ENCODE results near the gene PIRT. TPM values are rescaled to one million over a fixed set of nuclear protein-coding genes. Genes with fewer than 3 reads are reported as not detected.

The PIRT gene
- total RNA-seq, 1 donor from 2014 or later: not detected

Other genes starting within 250 kb of the PIRT start
- gene MYH3, start 180.8 kb downstream of the PIRT start, total RNA-seq: 1.9 TPM in 2 replicates
- gene SCO1, start 140.6 kb downstream of the PIRT start, total RNA-seq: 36.0 TPM in 2 replicates
- gene ADPRM, start 140.5 kb downstream of the PIRT start, total RNA-seq: 11.1 and 11.3 TPM in 2 replicates
- 1.0 and 1.3 TPM in 2 replicates for gene TMEM220, start 108.1 kb downstream of the PIRT start, total RNA-seq
- gene TMEM238L, start 34.0 kb downstream of the PIRT start, total RNA-seq: not detected in 2 replicates